GM04504 (cell line): ENCODE measurements around the gene SMYD3.

ENCODE experiments used
- DNase-seq: peaks from one replicate; pipeline ENCODE4 v3.0.0-alpha.2; 2012; ENCODE audit warnings: low read depth

The SMYD3 gene

GRCh38 chr1:246069581-246069980 lies 437.5 kb downstream of the SMYD3 start:
- DNase-seq, result no peak

GRCh38 chr1:246068619-246069509 lies 438.2 kb downstream of the SMYD3 start:
- DNase-seq, result no peak

DNA sequence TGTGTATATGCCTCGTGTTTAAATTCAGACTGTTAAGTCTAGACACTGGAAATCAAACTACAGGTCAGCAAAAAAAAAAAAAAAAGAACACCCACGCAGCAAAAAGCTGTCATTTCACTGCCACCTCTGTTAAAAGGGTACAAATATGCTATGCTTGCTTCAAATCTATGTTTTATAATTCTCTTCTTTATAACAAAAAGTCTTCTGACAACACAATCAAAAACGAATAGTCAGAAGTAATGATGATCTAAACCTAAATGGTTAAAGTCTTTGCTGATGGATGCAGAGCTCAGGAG lies 438.9 kb downstream of the SMYD3 start:
- no peak for DNase-seq

- no peak for DNase-seq
Observed at GRCh38 chr1:246067432-246068216, 439.5 kb downstream of the SMYD3 start.

DNA sequence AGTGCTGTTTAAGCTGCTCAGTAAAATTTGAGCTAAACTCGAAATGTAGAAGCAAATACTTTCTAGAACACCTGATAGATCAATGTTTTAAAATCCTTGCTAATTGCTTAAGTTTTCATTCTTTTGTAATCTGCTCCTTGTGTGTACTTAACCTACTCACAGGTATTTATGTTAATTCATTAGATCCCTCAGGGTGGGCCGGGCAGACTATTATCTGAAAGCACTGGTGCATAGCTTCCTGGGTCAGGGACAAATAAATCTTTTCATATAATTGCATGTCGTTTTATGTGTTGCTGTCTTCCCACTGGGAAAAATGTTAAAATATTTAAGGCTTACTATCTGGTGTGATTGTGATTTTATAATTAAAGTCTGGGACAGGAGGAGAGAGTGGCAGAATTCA lies 440.5 kb downstream of the SMYD3 start:
- DNase-seq, result no peak

DNA sequence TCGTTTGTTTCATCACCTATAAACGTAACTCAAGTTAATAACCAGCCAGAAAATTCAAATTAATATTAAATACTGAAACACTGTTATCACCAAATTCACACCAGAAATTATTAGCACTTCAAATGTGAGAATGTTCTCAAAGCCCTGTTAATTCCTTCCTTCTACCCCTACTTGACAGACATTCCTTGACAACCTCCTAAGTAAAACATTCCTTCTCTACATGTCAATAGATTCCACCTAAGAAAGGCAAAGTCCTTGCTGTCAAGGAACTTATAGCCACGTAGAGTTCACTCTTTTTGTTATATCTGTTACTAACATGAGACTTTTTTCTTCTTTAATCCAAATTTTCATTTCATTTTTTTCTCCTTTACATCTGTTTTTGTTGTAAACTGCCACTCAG lies 441.5 kb downstream of the SMYD3 start:
- no peak for DNase-seq

- no peak for DNase-seq
Observed at GRCh38 chr1:246064891-246065290, 442.2 kb downstream of the SMYD3 start.

DNA sequence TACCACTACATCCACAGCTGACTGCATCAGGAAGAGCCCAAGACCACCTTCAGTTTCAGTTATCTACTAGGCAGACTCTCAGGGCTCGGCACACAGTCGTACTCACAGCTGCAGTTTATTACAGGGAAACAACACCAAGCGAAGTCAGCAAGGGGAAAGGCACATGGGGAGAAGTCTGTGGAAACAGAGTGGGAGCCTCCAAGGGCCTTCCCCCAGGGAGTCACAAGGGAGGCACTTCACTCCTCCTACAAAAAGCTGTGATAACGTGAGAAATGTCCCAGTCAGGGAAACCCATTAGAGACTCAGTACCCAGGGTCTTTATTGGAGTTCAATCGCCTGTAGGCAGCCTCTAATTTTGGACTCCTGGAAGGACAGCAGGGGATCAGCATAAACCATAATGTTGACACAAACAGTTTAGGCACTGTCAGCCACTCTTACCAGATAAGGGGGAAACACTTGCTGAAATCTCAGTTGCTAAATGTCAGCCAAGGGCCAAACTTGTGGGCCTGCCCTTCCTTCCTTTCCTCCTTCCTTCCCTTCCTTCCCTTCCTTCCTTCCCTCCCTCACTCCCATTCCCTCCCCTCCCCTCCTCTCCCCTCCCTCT lies 444.0 kb downstream of the SMYD3 start:
- DNase-seq, result no peak

- no peak for DNase-seq
Observed at GRCh38 chr1:246058466-246058865, 448.6 kb downstream of the SMYD3 start.

- DNase-seq, result no peak
Observed at GRCh38 chr1:246052603-246053002, 454.5 kb downstream of the SMYD3 start.

DNA sequence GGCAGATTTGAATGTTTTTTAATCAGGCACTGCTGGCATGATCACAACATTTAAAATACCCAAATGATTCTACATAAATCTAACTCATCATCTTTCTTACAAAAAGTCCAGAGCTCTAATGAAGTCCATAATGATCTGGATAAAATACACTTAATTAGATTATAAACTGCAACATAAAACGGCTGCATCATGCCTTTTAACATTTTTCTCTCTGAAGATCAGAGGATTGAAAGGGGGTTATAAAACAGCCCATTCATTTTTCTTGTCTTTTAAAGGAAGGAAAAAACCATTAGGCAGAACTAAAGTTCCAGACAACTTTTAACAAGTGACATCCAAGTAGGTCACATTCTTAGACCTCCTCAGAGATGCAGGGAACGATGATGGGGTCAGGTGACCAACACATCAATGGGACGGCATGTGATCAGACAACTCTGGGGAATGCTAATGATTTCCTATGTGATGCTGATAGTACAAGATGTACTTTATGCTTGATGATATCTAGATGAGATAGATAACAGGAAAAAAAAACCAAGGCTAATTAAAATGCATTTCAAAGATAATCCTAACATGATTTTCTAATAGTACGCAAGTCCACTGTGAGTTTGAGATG lies 455.1 kb downstream of the SMYD3 start:
- DNase-seq, result no peak

DNA sequence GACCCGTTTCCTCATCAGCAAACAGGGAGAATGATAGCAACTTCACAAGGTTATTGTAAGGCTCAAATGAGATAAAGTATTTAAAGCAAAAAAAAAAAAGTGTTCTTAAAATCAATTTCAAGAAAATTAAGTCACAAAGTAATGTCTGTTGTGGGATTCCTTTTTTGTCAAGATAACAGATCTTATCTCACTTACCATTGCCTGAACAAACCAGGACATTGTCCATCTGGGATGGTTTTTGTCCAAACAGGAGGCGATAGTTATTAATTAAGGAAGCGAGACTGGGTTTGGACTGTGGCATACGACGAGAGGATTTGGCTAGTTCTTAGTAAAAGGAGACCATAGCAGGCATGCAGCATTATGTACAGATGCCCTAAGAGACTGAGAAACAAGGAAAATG lies 458.4 kb downstream of the SMYD3 start:
- DNase-seq, result no peak

- no peak for DNase-seq
Observed at GRCh38 chr1:246043556-246043955, 463.5 kb downstream of the SMYD3 start.

DNA sequence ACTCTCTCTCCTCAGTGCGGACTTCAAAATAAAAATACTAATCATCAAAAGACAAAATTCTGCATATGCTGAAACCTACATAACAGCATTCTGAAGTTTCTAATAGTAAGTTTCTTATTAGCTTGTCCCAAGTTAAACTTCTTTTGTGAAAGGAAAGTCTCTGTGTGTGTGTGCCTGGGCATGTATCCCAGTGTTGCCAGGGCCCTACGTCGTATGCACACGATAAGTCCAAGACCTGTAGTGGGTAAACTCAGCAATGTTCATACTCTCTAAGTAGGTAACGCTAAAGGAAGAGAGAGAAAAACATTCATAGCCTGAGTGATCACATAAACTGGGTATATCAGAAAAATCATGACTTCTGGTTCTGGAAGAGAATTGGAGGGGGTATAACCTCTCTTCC lies 465.7 kb downstream of the SMYD3 start:
- DNase-seq, result no peak

GRCh38 chr1:246040200-246040890 lies 466.7 kb downstream of the SMYD3 start:
- DNase-seq, result no peak

DNA sequence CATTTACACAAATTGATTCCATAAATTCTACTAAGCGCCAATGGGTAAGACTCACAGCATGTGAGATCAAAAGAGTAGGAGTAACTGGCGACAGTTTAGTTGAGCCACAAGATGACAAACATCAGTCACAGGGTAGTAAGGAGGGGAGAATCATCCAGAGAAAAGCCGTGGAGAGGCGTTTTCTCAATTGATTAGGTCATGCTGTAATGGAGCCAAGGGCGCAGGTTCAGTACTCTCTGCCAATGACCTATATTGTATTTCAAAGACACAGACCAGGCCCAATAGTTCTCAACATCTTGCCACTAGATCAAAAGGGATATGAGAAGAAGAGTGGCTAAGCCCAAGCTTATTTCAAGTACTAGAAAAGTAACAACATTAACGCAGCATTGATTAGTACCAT lies 467.5 kb downstream of the SMYD3 start:
- DNase-seq, result no peak

GRCh38 chr1:246037832-246038231 lies 469.2 kb downstream of the SMYD3 start:
- DNase-seq, result no peak

GRCh38 chr1:246036175-246036574 lies 470.9 kb downstream of the SMYD3 start:
- no peak for DNase-seq

DNA sequence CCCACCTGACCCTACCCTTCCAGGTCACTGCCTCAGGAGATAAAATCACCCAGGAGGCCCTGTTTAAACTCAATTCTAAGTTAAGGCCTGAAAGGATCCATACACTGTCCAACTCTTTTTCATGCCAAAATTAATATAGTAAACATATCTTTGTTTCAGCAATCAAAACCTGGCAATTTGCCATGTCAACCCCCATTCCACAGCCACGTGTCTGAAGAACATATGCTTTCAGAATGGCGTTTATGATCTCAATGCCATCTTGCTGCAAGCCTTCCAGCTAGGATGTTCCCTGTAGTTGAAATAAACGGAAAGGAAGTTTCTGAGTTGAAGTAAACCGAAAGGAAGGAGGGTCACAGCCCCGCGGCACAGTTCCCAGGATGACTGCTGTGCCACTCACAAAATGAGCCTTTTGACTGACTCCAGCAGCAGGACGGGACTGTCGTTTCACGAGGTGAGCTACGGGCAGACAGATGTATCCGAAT lies 472.0 kb downstream of the SMYD3 start:
- peak; percentile 15 for DNase-seq

DNA sequence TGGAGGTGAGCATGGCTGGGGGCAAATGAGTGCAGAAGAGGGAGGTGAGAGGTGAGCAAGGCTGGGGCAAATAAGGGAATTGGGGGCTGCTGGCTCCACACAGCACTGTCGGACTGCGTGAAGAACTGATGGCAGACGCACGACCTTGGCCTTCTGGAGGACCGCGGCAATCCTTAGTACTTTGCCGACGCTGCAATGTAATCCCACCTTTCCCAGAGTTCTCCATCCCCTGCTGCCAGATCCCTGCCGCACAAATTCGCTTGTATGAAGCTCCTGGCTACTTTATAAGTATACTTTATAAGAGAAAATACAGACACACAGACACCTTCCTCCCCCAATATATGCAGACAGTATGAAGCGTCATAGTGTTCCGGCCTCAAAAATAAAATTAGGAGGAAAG lies 472.4 kb downstream of the SMYD3 start:
- DNase-seq, result no peak

- DNase-seq, result no peak
Observed at GRCh38 chr1:246032984-246033383, 474.1 kb downstream of the SMYD3 start.

GRCh38 chr1:246032031-246032551 lies 475.0 kb downstream of the SMYD3 start:
- no peak for DNase-seq
